Mammary epithelial cell (primary cell): ENCODE data around the gene OGFOD1.

Experiments used
- CTCF ChIP-seq, 2 donors: IDR thresholded peaks in 1 of 2; conservative IDR thresholded peaks in 1 of 2; 2 replicates each; pipeline ENCODE4 v1.5.1; 2011 to 2012; ENCODE audit warnings: inconsistent platforms in 2 of 2, low read length in 2 of 2, mild to moderate bottlenecking in 2 of 2, control low read depth in 1 of 2, low read depth in 1 of 2; ENCODE audit not compliant: insufficient read depth in 1 of 2; ENCODE audit errors: extremely low read depth in 1 of 2
- EZH2 ChIP-seq: IDR thresholded peaks from 2 replicates; pipeline ENCODE4 v1.6.1; 2012; ENCODE audit warnings: low read length, inconsistent platforms, borderline replicate concordance

- TF ChIP-seq CTCF (conservative IDR thresholded peaks at IDR 0.05 in 1 of 2, IDR thresholded peaks at IDR 0.05 in 1 of 2; ENCODE audit: extremely low read depth in 1 of 2, insufficient read depth in 1 of 2, low read depth in 1 of 2, low read length in 2 of 2) (no peak), EZH2 (no peak)
Measured at GRCh38 chr16:56512025-56512424, 60.7 kb downstream of the OGFOD1 start.
